Esophagus muscularis mucosa (tissue), 3 donors: ENCODE results near the gene ROBO1.

Experiments
- CTCF ChIP-seq, 3 experiments: fragments of 200-600 bp in 2 of 3; fragments of 450-650 bp in 1 of 3; sonication (generic) in 2 of 3; IDR thresholded peaks; one replicate each; pipeline ENCODE4 v1.5.1; 2017 to 2019; ENCODE audit warnings: antibody characterized with exemption in 3 of 3, mild to moderate bottlenecking in 2 of 3, moderate library complexity in 1 of 3
- POLR2A ChIP-seq: fragments of 450-650 bp; IDR thresholded peaks from one replicate; pipeline ENCODE4 v1.6.1; 2017; ENCODE audit warnings: antibody characterized with exemption, moderate library complexity, mild to moderate bottlenecking, low read depth
- POLR2AphosphoS5 ChIP-seq, 2 donors: sonication (generic); formaldehyde crosslinking; IDR thresholded peaks; one replicate each; pipeline ENCODE4 v1.6.1; 2017; ENCODE audit warnings: antibody characterized with exemption in 2 of 2

GRCh38 chr3:78749056-78749455 is 1018.7 kb downstream of the ROBO1 start:
- TF ChIP-seq POLR2A (no peak), CTCF (IDR thresholded peaks at IDR 0.05) (no peak), POLR2AphosphoS5 (IDR thresholded peaks at IDR 0.05) (no peak)
